HCT116 (cell line): ENCODE results near the gene NDUFAF5. TPM values are rescaled to one million over a fixed set of nuclear protein-coding genes. Genes with fewer than 3 reads are reported as not detected.

Source experiments
- ATAC-seq: fragments of 200-7000 bp; cut with Tn5 transposase; 2 replicates; pipeline ENCODE4 v1.9.1; 2020; ENCODE audit warnings: mild to moderate bottlenecking, moderate library complexity
- BruUV-seq: library from RNA; stranded (reverse); fragments of 400-500 nt; replicated peaks from 2 replicates; lab custom pipeline; 2021; lab: Mats Ljungman, UMichigan
- CTCF ChIA-PET: fragments of 300-600 bp; sonication (Branson Sonifier 250); formaldehyde crosslinking; loops from one replicate; lab custom pipeline; 2021; ENCODE audit warnings: antibody characterized with exemption; lab: Charles Lee
- POLR2A ChIA-PET: fragments of 300-600, 350-600 bp; sonication (Branson Sonifier 250); formaldehyde crosslinking; loops from one replicate; lab custom pipeline; 2021; ENCODE audit warnings: antibody characterized with exemption; lab: Charles Lee
- RAD21 ChIA-PET, 2 experiments: fragments of 300-600 bp; sonication (Branson Sonifier 250); formaldehyde crosslinking; loops; one replicate each; lab custom pipeline; 2023; ENCODE audit warnings: low total read pairs in 2 of 2; ENCODE audit not compliant: uncharacterized antibody in 2 of 2, unreplicated experiment in 2 of 2, low non-redundant PET in 1 of 2; lab: Charles Lee
- DNase-seq: peaks from one replicate; pipeline ENCODE4 v3.0.0-alpha.2; 2010; ENCODE audit warnings: low read depth, low spot score
- H2AFZ ChIP-seq: fragments of 200-600 bp; shearing (Covaris generic), sonication (generic); 2 replicates; pipeline ENCODE4 v1.6.1; 2017; ENCODE audit warnings: low read depth, mixed run types, mixed read lengths, antibody characterized with exemption, low read length; ENCODE audit not compliant: poor library complexity, severe bottlenecking
- H3K27ac ChIP-seq: 2 replicates; pipeline ENCODE4 v1.5.1; 2012; ENCODE audit warnings: low read depth, low read length
- H3K27me3 ChIP-seq: fragments of 200-600 bp; sonication (generic); 2 replicates; pipeline ENCODE4 v1.6.1; 2016; ENCODE audit warnings: mixed run types, low read length, mixed read lengths; ENCODE audit not compliant: insufficient read depth
- H3K36me3 ChIP-seq, 2 experiments: fragments of 200-500 bp in 1 of 2; fragments of 200-600 bp in 1 of 2; sonication (Bioruptor generic) in 1 of 2; sonication (generic) in 1 of 2; 2 replicates each; pipeline versions ENCODE4 v1.5.1 to v1.6.1; 2014 to 2016; ENCODE audit warnings: low read length in 2 of 2, inconsistent platforms in 1 of 2, mixed read lengths in 1 of 2, mixed run types in 1 of 2; ENCODE audit not compliant: insufficient read depth in 2 of 2, control insufficient read depth in 1 of 2
- H3K4me1 ChIP-seq, 2 experiments: fragments of 200-600 bp in 1 of 2; sonication (generic) in 1 of 2; 2 replicates each; pipeline versions ENCODE4 v1.5.1 to v1.6.1; 2012 to 2017; ENCODE audit warnings: low read length in 2 of 2, inconsistent platforms in 1 of 2, mild to moderate bottlenecking in 1 of 2, mixed read lengths in 1 of 2, mixed run types in 1 of 2, moderate library complexity in 1 of 2; ENCODE audit not compliant: insufficient read depth in 2 of 2, control insufficient read depth in 1 of 2
- H3K4me2 ChIP-seq: fragments of 200-600 bp; sonication (generic); 2 replicates; pipeline ENCODE4 v1.6.1; 2017; ENCODE audit warnings: mixed run types, low read length, mixed read lengths
- H3K4me3 ChIP-seq, 2 experiments: fragments of 200-600 bp in 1 of 2; sonication (generic) in 1 of 2; replicated peaks in 1 of 2; 2 replicates each; pipeline ENCODE4 v1.5.1; 2011 to 2016; ENCODE audit warnings: low read length in 2 of 2, control low read depth in 1 of 2, low read depth in 1 of 2, mild to moderate bottlenecking in 1 of 2, mixed read lengths in 1 of 2, mixed run types in 1 of 2
- H3K79me2 ChIP-seq: fragments of 200-600 bp; sonication (generic); 2 replicates; pipeline ENCODE4 v1.6.1; 2017; ENCODE audit warnings: mild to moderate bottlenecking, mixed run types, low read length, moderate library complexity, mixed read lengths; ENCODE audit not compliant: insufficient read depth
- H3K9ac ChIP-seq: fragments of 200-600 bp; sonication (generic); 2 replicates; pipeline ENCODE4 v1.6.1; 2016; ENCODE audit warnings: low read length, mixed read lengths
- H3K9me2 ChIP-seq: fragments of 200-600 bp; sonication (generic), shearing (Covaris generic); 2 replicates; pipeline ENCODE4 v1.6.1; 2017; ENCODE audit warnings: mixed run types, mild to moderate bottlenecking, moderate library complexity; ENCODE audit not compliant: insufficient read depth
- H3K9me3 ChIP-seq, 2 experiments: fragments of 200-500 bp in 1 of 2; fragments of 200-600 bp in 1 of 2; sonication (Bioruptor generic) in 1 of 2; sonication (generic) in 1 of 2; 2 replicates each; pipeline ENCODE4 v1.6.1; 2014 to 2017; ENCODE audit warnings: low read length in 2 of 2, mixed read lengths in 2 of 2, inconsistent platforms in 1 of 2, low read depth in 1 of 2, mild to moderate bottlenecking in 1 of 2, mixed run types in 1 of 2, moderate library complexity in 1 of 2; ENCODE audit not compliant: control insufficient read depth in 1 of 2, insufficient read depth in 1 of 2
- H4K20me1 ChIP-seq: fragments of 200-600 bp; sonication (generic), shearing (Covaris generic); 2 replicates; pipeline ENCODE4 v1.6.1; 2017; ENCODE audit warnings: mixed run types, mild to moderate bottlenecking, moderate library complexity; ENCODE audit not compliant: insufficient read depth
- CTCF ChIP-seq, 3 experiments: fragments of 200-600 bp in 1 of 3; sonication (generic) in 1 of 3; IDR thresholded peaks in 2 of 3; conservative IDR thresholded peaks in 1 of 3; 2 replicates each; pipeline ENCODE4 v1.5.1; 2012 to 2017; ENCODE audit warnings: low read depth in 2 of 3, low read length in 2 of 3, antibody characterized with exemption in 1 of 3, borderline replicate concordance in 1 of 3, control low read depth in 1 of 3, mild to moderate bottlenecking in 1 of 3, mixed read lengths in 1 of 3, mixed run types in 1 of 3, moderate library complexity in 1 of 3; ENCODE audit not compliant: insufficient read depth in 1 of 3
- FOSL1 ChIP-seq: IDR thresholded peaks from 2 replicates; pipeline ENCODE4 v1.6.1; 2012; ENCODE audit warnings: low read depth
- ZFX ChIP-seq: fragments of 450-650 bp; IDR thresholded peaks from 2 replicates; pipeline ENCODE4 v1.6.1; 2017
- intact Hi-C: fragments of 100-400 bp; cut with micrococcal nuclease; formaldehyde crosslinking; loops from 2 replicates; pipeline ENCODE4 v1.10.0; 2022
- total RNA-seq: library from RNA; stranded (reverse); gene quantifications from one replicate; pipeline ENCODE4 v1.2.1, GENCODE V29; 2021; ENCODE audit not compliant: unreplicated experiment

NDUFAF5 gene
- total RNA-seq, 1 experiment from 2014 or later, result 30.8 TPM

GRCh38 chr20:13822459-13822858 lies 37.6 kb downstream of the NDUFAF5 start:
- CTCF ChIA-PET, result no interaction called here
- intact Hi-C loops, result no loop called here
- RAD21 ChIA-PET, result no interaction called here
- Histone ChIP-seq H2AFZ (no peak overlapping the region), H4K20me1 (no peaks in the 10 kb centered on the region; the same call in 1 of the 2 replicates), H3K4me1 (no peaks in the 10 kb centered on the region), H3K9me2 (no peaks in the 10 kb centered on the region), H3K9ac (no peak overlapping the region), H3K27ac (no peak overlapping the region), H3K27me3 (no peaks in the 10 kb centered on the region; the same call in 1 of the 2 replicates), H3K36me3 (peaks cover 4 to 7% of the 10 kb centered on the region in 2 experiments; a peak in 3 of 4 replicates), H3K79me2 (no peaks in the 10 kb centered on the region), H3K4me2 (no peak overlapping the region), H3K4me3 (no peak overlapping the region), H3K9me3 (no peaks in the 10 kb centered on the region)
- TF ChIP-seq ZFX, result no peak
- 0 out of 6 replicates have a peak, but pooled peaks of 1 of the 3 experiments have one; percentile 3 for TF ChIP-seq CTCF (IDR thresholded peaks at IDR 0.05 in 2 of 3, conservative IDR thresholded peaks at IDR 0.05 in 1 of 3; ENCODE audit: borderline replicate concordance in 1 of 3, insufficient read depth in 1 of 3, low read depth in 2 of 3, low read length in 2 of 3)
- DNase-seq (no peak), ATAC-seq (no peak; the same call in 1 of the 2 replicates)
- no TSS peak for BruUV-seq
- POLR2A ChIA-PET, result no interaction called here

- POLR2A ChIA-PET, result no interaction called here
- no peaks in the 10 kb centered on the region for H3K4me1 ChIP-seq
- intact Hi-C loops, result no loop called here
- H3K9ac ChIP-seq, result no peak overlapping the region
- no peak for TF ChIP-seq FOSL1
- H2AFZ ChIP-seq, result no peak overlapping the region
- H3K4me2 ChIP-seq, result no peak overlapping the region
- no peaks in the 10 kb centered on the region for H3K9me2 ChIP-seq
- CTCF ChIA-PET, result no interaction called here
- DNase-seq (no peak), ATAC-seq (no peak)
- no peaks in the 10 kb centered on the region for H3K9me3 ChIP-seq
- no peak overlapping the region for H3K27ac ChIP-seq
- no peaks in the 10 kb centered on the region; the same call in 1 of the 2 replicates for H3K27me3 ChIP-seq
- H3K4me3 ChIP-seq, result no peak overlapping the region
- no peaks in the 10 kb centered on the region for H3K79me2 ChIP-seq
- no peaks in the 10 kb centered on the region for H3K36me3 ChIP-seq
- no peaks in the 10 kb centered on the region for H4K20me1 ChIP-seq
- RAD21 ChIA-PET, result no interaction called here
- BruUV-seq, result no TSS peak
Observed at GRCh38 chr20:13824459-13824858, 39.6 kb downstream of the NDUFAF5 start.
